Thymus (tissue), 11 donors: ENCODE results near the gene EFCC1. TPM values are rescaled to one million over a fixed set of nuclear protein-coding genes. Genes with fewer than 3 reads are reported as not detected.

Experiments
- DNase-seq, 9 donors: peaks; one replicate each; pipeline ENCODE4 v3.0.0-alpha.2; 2013; ENCODE audit warnings: low spot score in 9 of 9, low read depth in 6 of 9, missing footprints in 1 of 9
- H3K27ac ChIP-seq, 2 donors: one replicate each; pipeline ENCODE4 v1.5.1; 2013; ENCODE audit warnings: control low read depth in 1 of 2, low read depth in 1 of 2, low read length in 1 of 2, mild to moderate bottlenecking in 1 of 2, moderate library complexity in 1 of 2
- H3K27me3 ChIP-seq, 2 donors: one replicate each; pipeline ENCODE4 v1.5.1; 2013; ENCODE audit warnings: low read length in 1 of 2; ENCODE audit not compliant: control insufficient read depth in 2 of 2, insufficient read depth in 1 of 2
- H3K36me3 ChIP-seq, 2 donors: one replicate each; pipeline ENCODE4 v1.5.1; 2013; ENCODE audit warnings: low read length in 1 of 2, mild to moderate bottlenecking in 1 of 2, moderate library complexity in 1 of 2; ENCODE audit not compliant: control insufficient read depth in 2 of 2, insufficient read depth in 2 of 2
- H3K4me1 ChIP-seq, 2 donors: one replicate each; pipeline ENCODE4 v1.5.1; 2013; ENCODE audit warnings: low read length in 2 of 2; ENCODE audit not compliant: control insufficient read depth in 2 of 2, insufficient read depth in 2 of 2
- H3K4me3 ChIP-seq, 2 donors: one replicate each; pipeline ENCODE4 v1.5.1; 2013; ENCODE audit warnings: low read length in 2 of 2, control low read depth in 1 of 2, mild to moderate bottlenecking in 1 of 2
- H3K9me3 ChIP-seq, 2 donors: one replicate each; pipeline ENCODE4 v1.5.1; 2013; ENCODE audit warnings: low read length in 1 of 2, mild to moderate bottlenecking in 1 of 2; ENCODE audit not compliant: control insufficient read depth in 2 of 2, insufficient read depth in 1 of 2
- WGBS: extraction: QIAGEN DNeasy Blood & Tissue Kit; methylation state at CpG from one replicate; pipeline ENCODE4 v1.1.7; 2013; 5-methylcytosine and 5-hydroxymethylcytosine counted together
- polyA plus RNA-seq: library from polyadenylated mRNA; stranded (reverse); fragments of 200-250 nt; gene quantifications from one replicate; pipeline ENCODE4 v1.2.3, GENCODE V29; 2013
- total RNA-seq: library from RNA; stranded (reverse); fragments of 120-200 nt; gene quantifications from one replicate; pipeline ENCODE4 v1.2.4, GENCODE V29; 2013
- donor health status: healthy.

Gene EFCC1
- total and polyA plus RNA-seq, 2 donors, result 1.0 to 1.5 TPM

GRCh38 chr3:128999102-128999501 is 2.0 kb upstream of the EFCC1 start:
- Histone ChIP-seq H3K27ac (peak overlapping the region; percentile 89 to 92), H3K4me1 (peaks cover 71 to 81% of the 10 kb centered on the region in 2 donors)
- peak in 5 of 9 donors; percentile 61 to 87 (median 67) for DNase-seq

GRCh38 chr3:129000742-129001100 is 383 bp upstream of the EFCC1 start:
- peaks cover 7 to 37% of the 10 kb centered on the region in 2 donors for H3K27me3 ChIP-seq
- no peak for DNase-seq
- 85% methylated on average over 15 of the region's 15 CpGs for WGBS
- peak overlapping the region; percentile 63 to 75 for H3K4me3 ChIP-seq
- H3K4me1 ChIP-seq, result peaks cover 62 to 81% of the 10 kb centered on the region in 2 donors
- peaks cover 0 to 10% of the 10 kb centered on the region in 2 donors for H3K9me3 ChIP-seq
- H3K36me3 ChIP-seq, result no peaks in the 10 kb centered on the region
- peak overlapping the region in 1 of 2 donors; percentile 92 for H3K27ac ChIP-seq

More at GRCh38 chr3:128999102-128999501, 2.0 kb upstream of the EFCC1 start:
- peak overlapping the region; percentile 8 to 33 for H3K4me3 ChIP-seq
- no peaks in the 10 kb centered on the region for H3K36me3 ChIP-seq
- H3K27me3 ChIP-seq, result peaks cover 7 to 34% of the 10 kb centered on the region in 2 donors
- H3K9me3 ChIP-seq, result peaks cover 0 to 10% of the 10 kb centered on the region in 2 donors
- 8% methylated on average over 5 of the region's 5 CpGs for WGBS

GRCh38 chr3:129001806-129002572 is 885 bp downstream of the EFCC1 start:
- DNase-seq, result peak in 2 of 9 donors; percentile 70 to 83
- H3K27me3 ChIP-seq, result peaks cover 7 to 37% of the 10 kb centered on the region in 2 donors
- 2% methylated on average over 81 of the region's 81 CpGs for WGBS
- peaks cover 0 to 10% of the 10 kb centered on the region in 2 donors for H3K9me3 ChIP-seq
- H3K36me3 ChIP-seq, result no peaks in the 10 kb centered on the region
- peak overlapping the region; percentile 63 to 75 for H3K4me3 ChIP-seq
- peaks cover 50 to 69% of the 10 kb centered on the region in 2 donors for H3K4me1 ChIP-seq
- no peak overlapping the region for H3K27ac ChIP-seq

- peaks cover 7 to 37% of the 10 kb centered on the region in 2 donors for H3K27me3 ChIP-seq
- DNase-seq, result no peak
- no peaks in the 10 kb centered on the region for H3K36me3 ChIP-seq
- WGBS, result 77% methylated on average over 28 of the region's 28 CpGs
- H3K4me1 ChIP-seq, result peaks cover 48 to 74% of the 10 kb centered on the region in 2 donors
- H3K9me3 ChIP-seq, result peaks cover 0 to 10% of the 10 kb centered on the region in 2 donors
- H3K27ac ChIP-seq, result no peak overlapping the region
- H3K4me3 ChIP-seq, result peak overlapping the region; percentile 63 to 75
Observed at GRCh38 chr3:129002573-129003569, 1.8 kb downstream of the EFCC1 start.

- Histone ChIP-seq H3K9me3 (peaks cover 0 to 10% of the 10 kb centered on the region in 2 donors), H3K27ac (no peak overlapping the region), H3K4me1 (peaks cover 43 to 72% of the 10 kb centered on the region in 2 donors), H3K27me3 (peaks cover 7 to 37% of the 10 kb centered on the region in 2 donors), H3K36me3 (no peaks in the 10 kb centered on the region), H3K4me3 (peak overlapping the region in 1 of 2 donors; percentile 11)
- DNase-seq, result peak in 3 of 9 donors; percentile 55 to 67 (median 57)
- 22% methylated on average over 55 of the region's 55 CpGs for WGBS
Observed at GRCh38 chr3:129003578-129004112, 2.5 kb downstream of the EFCC1 start.

GRCh38 chr3:129004639-129005295 is 3.7 kb downstream of the EFCC1 start:
- Histone ChIP-seq H3K27me3 (peaks cover 7 to 37% of the 10 kb centered on the region in 2 donors), H3K36me3 (no peaks in the 10 kb centered on the region), H3K27ac (no peak overlapping the region), H3K4me3 (no peak overlapping the region), H3K9me3 (peaks cover 0 to 8% of the 10 kb centered on the region in 2 donors), H3K4me1 (peaks cover 33 to 61% of the 10 kb centered on the region in 2 donors)
- DNase-seq, result no peak
- WGBS, result 89% methylated on average over 6 of the region's 6 CpGs

GRCh38 chr3:129005526-129006303 is 4.6 kb downstream of the EFCC1 start:
- 97% methylated on average over 4 of the region's 4 CpGs for WGBS
- peaks cover 26 to 52% of the 10 kb centered on the region in 2 donors for H3K4me1 ChIP-seq
- no peaks in the 10 kb centered on the region for H3K36me3 ChIP-seq
- H3K27me3 ChIP-seq, result peaks cover 7 to 35% of the 10 kb centered on the region in 2 donors
- peaks cover 0 to 6% of the 10 kb centered on the region in 2 donors for H3K9me3 ChIP-seq
- no peak overlapping the region for H3K4me3 ChIP-seq
- H3K27ac ChIP-seq, result no peak overlapping the region
- no peak for DNase-seq

- Histone ChIP-seq H3K27me3 (peaks cover 3 to 23% of the 10 kb centered on the region in 2 donors), H3K27ac (no peak overlapping the region), H3K4me3 (no peak overlapping the region), H3K4me1 (peaks cover 24 to 45% of the 10 kb centered on the region in 2 donors), H3K36me3 (no peaks in the 10 kb centered on the region), H3K9me3 (no peaks in the 10 kb centered on the region)
- 76% methylated on average over 3 of the region's 3 CpGs for WGBS
- no peak for DNase-seq
Observed at GRCh38 chr3:129006864-129007263, 5.8 kb downstream of the EFCC1 start.
